GM12874 (cell line): Measurements from ENCODE around the gene UGDH.

Experiments used
- TF ChIP-seq, protein P1 (sequence below): IDR thresholded peaks from 2 replicates; pipeline ENCODE4 v1.5.1; 2011; ENCODE audit warnings: low read depth, mild to moderate bottlenecking, control low read depth, low read length, moderate library complexity; ENCODE audit not compliant: insufficient read depth

Gene UGDH

DNA sequence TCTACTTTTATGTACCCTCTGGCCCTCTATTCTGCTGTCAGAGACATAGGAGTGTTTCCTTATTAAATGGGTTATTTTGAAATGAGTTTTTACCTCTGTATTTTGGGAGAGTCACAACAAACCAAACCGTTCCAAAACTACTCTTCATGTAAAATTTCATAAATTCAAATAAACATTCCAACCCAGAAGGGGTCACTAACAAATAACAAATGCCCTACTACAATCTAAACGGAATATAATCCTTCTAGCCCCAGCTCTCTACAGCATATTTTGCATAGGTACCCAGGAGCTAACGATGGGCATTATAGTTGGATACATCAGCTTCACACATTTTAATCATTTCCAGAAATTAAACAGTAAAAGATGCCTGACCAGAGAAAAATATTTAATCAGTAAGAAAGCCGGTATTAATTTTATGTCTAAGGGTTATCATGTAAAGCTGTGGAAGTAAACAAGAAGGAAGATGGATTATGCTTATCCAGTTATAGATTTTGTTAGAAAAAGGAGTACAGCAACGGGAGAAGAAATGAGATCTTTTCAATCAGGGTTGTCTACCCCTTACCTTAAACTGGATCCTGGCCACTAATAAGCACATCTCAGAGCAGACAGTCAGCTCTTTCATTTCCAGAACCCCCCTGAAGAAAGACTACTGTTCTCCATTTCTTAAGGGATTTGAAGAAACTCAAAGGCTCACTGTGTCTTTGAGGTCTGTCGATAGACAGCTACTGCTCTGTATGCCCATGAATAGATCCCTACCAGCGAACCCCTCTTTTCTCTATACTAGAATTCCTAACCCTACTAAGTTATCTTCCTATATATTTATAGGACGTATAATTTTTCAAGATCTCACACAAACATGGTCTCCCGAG is 1.2 kb downstream of the UGDH start:
- TF ChIP-seq, protein P1, sequence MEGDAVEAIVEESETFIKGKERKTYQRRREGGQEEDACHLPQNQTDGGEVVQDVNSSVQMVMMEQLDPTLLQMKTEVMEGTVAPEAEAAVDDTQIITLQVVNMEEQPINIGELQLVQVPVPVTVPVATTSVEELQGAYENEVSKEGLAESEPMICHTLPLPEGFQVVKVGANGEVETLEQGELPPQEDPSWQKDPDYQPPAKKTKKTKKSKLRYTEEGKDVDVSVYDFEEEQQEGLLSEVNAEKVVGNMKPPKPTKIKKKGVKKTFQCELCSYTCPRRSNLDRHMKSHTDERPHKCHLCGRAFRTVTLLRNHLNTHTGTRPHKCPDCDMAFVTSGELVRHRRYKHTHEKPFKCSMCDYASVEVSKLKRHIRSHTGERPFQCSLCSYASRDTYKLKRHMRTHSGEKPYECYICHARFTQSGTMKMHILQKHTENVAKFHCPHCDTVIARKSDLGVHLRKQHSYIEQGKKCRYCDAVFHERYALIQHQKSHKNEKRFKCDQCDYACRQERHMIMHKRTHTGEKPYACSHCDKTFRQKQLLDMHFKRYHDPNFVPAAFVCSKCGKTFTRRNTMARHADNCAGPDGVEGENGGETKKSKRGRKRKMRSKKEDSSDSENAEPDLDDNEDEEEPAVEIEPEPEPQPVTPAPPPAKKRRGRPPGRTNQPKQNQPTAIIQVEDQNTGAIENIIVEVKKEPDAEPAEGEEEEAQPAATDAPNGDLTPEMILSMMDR = no peak

DNA sequence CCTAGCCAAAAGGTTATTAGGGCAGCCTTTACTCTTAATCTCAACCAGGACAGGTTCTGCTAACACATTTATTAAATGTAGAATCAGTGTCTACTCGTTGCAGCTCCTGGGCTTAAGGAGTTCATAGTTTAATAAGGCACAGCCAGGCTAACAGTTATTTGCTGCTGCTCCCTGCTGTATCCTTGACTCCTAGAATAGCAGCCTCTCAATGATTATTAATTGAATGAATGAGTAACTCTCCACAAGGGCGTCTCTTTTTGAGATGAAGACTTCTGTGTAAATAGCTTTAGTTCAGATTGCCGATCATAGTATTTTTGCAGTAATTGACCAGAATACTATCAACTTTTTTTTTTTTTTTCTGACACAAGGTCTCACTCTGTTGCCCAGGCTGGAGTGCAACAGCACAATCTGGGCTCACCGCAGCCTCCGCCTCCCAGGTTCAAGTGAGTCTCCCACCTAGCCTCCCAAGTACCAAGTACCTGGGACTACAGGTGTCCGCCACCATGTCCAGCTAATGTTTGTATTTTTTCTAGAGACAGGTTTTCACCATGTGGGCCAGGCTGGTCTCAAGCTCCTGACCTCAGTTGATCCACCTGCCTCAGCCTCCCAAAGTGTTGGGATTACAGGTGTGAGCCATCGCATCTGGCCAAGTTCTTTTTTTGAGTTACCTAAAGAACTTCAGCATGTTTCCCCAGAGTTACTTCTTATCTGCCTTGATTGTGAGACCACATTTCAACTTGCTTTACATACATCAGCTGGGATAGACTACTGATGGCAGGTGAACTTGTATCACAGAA is 2.9 kb downstream of the UGDH start:
- TF ChIP-seq, protein P1 = no peak

DNA sequence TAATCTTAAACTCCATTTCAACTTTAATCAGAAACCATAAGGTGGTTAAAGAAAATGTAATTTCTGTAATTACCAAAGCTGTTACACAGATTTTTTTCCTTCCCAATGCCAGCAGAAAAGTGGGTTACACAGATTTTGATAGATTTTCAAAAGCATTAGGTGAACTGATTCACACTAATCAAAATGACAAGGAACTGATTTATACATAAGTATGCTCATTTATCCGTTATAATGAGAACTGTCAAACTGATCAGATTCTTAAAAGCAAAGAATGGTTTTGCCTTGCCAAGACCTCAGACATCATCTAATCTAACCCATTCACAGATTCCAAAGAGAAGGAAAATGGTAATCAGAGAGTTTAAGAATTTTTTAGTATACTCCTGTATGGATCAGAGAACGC is 5.2 kb downstream of the UGDH start:
- TF ChIP-seq, protein P1 = no peak

DNA sequence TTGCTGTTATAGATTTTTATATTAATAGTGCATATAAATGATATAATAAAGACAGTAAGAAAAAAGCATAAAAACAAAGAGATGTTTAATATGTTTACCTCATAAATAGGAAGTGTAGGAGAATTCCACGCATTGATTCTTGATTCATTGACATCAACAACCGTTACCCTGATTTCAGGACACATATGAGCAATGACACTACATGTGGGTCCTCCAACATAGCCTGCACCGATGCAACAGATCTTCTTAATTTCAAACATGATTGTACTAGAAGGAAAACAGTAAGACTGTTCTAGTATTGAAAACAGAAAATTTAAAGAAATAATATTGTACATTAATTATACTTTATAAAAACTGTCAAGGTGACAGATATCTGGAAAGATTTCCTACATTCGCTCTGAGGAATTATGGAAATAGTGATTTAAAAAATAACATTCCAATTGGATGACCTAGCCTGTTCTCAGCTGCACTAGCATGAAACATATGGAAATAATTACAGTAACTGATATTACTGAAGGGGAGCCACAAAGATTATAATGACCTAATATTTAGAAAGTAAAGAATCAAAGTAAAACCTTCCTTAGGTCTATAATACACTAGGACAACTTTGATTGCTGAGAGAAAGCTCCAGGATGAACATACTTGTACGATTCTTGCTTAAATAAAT is 5.9 kb downstream of the UGDH start:
- TF ChIP-seq, protein P1 = no peak

DNA sequence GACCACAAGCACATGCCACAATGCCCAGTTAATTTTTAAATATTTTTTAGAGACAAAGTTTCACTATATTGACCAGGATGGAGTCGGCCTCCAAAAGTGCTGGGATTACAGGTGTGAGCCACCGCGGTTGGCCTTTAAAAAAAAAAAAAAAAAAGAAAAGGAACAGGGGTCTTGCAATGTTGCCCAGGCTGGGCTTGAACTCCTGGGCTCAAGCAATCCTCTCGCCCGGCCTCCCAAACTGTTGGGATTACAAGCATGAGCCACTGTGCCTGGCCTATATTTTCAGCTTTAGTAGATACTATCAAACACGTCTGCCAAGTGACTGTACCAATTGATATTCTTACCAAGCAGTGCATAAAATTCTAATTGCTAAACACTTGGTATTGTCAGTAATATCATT is 8.8 kb downstream of the UGDH start:
- TF ChIP-seq, protein P1 = no peak

DNA sequence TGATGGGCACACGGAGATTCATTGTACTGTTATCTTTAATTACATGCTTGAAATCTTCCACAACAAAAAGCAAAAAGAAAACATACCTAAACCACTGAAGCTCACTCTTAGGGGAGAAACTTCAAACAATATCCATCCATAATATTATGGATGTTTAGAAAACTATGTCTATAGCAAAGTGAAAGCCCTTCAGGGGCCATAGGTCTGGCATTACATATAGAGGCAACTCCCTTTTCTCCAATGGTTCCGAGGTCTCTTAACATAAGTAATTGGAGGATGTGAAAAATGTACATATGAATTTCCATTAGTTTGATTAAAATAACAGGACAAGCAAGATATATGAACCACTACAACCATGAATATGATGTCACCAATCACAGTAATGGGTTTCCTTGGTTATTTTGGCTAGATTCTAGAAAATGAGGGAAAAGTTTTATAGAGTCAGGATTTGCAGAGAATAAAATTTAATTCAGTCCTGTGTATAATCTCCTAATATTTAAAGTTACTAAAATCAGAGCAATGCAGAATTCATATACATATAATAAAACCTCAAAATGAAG is 10.8 kb downstream of the UGDH start:
- TF ChIP-seq, protein P1 = no peak
